Thyroid gland (tissue), 4 donors: Measurements from ENCODE around the gene DEFB132.
"Not testable (repeated sequence)": the region's sequence is repeated elsewhere in the genome, so short reads cannot be mapped to it uniquely, and the experiment has no call there.

Source experiments
- POLR2A ChIP-seq, 2 donors: fragments of 450-650 bp; IDR thresholded peaks; one replicate each; pipeline ENCODE4 v1.6.1; 2017; ENCODE audit warnings: antibody characterized with exemption in 2 of 2, mild to moderate bottlenecking in 2 of 2, moderate library complexity in 1 of 2
- TF ChIP-seq, protein P1 (sequence below), 6 experiments: fragments of 200-600 bp in 3 of 6; fragments of 450-650 bp in 3 of 6; sonication (generic) in 3 of 6; IDR thresholded peaks; one replicate each; pipeline ENCODE4 v1.5.1; 2016 to 2019; ENCODE audit warnings: antibody characterized with exemption in 6 of 6, mild to moderate bottlenecking in 2 of 6, inconsistent platforms in 1 of 6, moderate library complexity in 1 of 6

DNA sequence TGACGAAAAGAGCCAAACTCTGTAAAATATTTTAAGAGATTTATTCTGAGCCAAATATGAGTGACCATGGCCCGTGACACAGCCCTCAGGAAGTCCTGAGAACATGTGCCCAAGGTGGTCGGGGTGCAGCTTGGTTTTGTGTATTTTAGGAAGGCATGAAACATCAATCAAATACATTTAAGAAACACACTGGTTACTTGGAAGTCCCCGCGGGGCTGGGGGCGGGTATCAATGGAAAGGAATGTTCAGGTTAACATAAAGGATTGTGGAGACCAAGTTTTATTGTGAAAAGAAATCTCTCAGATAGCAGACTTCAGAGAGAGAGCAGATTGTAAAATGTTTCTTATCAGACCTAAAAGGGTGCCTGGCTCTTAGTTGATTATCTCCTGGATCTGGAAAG lies 4.1 kb upstream of the DEFB132 start:
- TF ChIP-seq, protein P1, sequence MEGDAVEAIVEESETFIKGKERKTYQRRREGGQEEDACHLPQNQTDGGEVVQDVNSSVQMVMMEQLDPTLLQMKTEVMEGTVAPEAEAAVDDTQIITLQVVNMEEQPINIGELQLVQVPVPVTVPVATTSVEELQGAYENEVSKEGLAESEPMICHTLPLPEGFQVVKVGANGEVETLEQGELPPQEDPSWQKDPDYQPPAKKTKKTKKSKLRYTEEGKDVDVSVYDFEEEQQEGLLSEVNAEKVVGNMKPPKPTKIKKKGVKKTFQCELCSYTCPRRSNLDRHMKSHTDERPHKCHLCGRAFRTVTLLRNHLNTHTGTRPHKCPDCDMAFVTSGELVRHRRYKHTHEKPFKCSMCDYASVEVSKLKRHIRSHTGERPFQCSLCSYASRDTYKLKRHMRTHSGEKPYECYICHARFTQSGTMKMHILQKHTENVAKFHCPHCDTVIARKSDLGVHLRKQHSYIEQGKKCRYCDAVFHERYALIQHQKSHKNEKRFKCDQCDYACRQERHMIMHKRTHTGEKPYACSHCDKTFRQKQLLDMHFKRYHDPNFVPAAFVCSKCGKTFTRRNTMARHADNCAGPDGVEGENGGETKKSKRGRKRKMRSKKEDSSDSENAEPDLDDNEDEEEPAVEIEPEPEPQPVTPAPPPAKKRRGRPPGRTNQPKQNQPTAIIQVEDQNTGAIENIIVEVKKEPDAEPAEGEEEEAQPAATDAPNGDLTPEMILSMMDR (IDR thresholded peaks at IDR 0.05), result not testable (repeated sequence)
- not testable (repeated sequence) for TF ChIP-seq POLR2A (IDR thresholded peaks at IDR 0.05)
